ENCODE results near the gene B4GAT1. TPM values are rescaled to one million over a fixed set of nuclear protein-coding genes. Genes with fewer than 3 reads are reported as not detected.
A peak's percentile ranks its signal among the peaks of the same experiment; 100 is the strongest.

The B4GAT1 gene
- total and polyA plus RNA-seq, 9 of the 15 experiments (the other 6 are each of a cell fraction or from before 2014, with no cell fraction given), result 0.86 to 9.5 (median 3.8) TPM

DNA sequence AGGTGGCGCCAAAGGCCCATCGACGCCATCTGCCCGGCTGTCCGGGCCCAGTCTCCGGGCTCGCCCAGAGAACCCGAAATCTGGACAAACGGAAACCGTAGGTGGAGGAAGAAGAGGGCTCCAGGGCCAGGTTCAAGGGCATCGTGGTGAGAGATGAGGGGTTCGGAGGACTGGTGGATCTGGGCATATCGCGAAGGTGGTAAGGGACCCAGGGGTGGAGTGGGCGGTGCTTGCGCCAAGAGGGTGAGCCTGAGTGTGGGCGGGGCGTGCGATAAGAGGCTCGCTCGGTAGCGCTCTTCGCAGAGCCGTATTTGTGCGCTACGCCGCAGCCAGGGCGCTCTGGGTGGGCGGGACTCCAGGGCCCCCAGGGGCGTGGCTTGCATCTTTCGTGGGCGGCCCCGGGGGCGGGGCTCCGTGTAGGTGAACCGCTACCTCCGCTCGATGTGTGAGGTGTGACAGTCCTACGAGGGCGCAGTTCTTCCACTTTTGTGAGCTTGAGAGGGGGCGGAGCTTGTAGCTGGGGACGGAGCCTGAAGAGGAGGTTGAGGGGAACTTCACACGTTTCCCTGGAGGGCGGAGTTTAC lies 35.4 kb downstream of the B4GAT1 start (continued):
- TF ChIP-seq MYBL2 (IDR thresholded peaks at IDR 0.05; ENCODE audit: low read depth), result no peak
- no peak for TF ChIP-seq MYBL2 (CRISPR knock-in tag; IDR thresholded peaks at IDR 0.05; ENCODE audit: borderline replicate concordance)
- no peak for TF ChIP-seq MITF (IDR thresholded peaks at IDR 0.05)
- TF ChIP-seq EZH2 (IDR thresholded peaks at IDR 0.05; ENCODE audit: borderline replicate concordance, low read depth, low read length), result no peak
- no peak for TF ChIP-seq PPARD (CRISPR knock-in tag; IDR thresholded peaks at IDR 0.05)
- no peak for TF ChIP-seq HNRNPH1 (optimal IDR thresholded peaks at IDR 0.05; ENCODE audit: low read depth, low read length)
- no peak for TF ChIP-seq ZNF134 (CRISPR knock-in tag; conservative IDR thresholded peaks at IDR 0.05)
- TF ChIP-seq FOXK1 (CRISPR knock-in tag; IDR thresholded peaks at IDR 0.05; ENCODE audit: borderline replicate concordance), result no peak
- no peak for TF ChIP-seq CBFA2T2 (conservative IDR thresholded peaks at IDR 0.05)
- no peak for TF ChIP-seq ZNF24 (IDR thresholded peaks at IDR 0.05)
- TF ChIP-seq ZC3H11A (IDR thresholded peaks at IDR 0.05; ENCODE audit: low read depth, low read length), result no peak
- no peak for TF ChIP-seq NELFE (IDR thresholded peaks at IDR 0.05; ENCODE audit: insufficient read depth, insufficient read length)
- no peak for TF ChIP-seq SLC30A9 (CRISPR knock-in tag; IDR thresholded peaks at IDR 0.05)
- peak; percentile 75; the same call in 1 of the 2 replicates for TF ChIP-seq NBN (IDR thresholded peaks at IDR 0.05; ENCODE audit: low read depth)
- TF ChIP-seq ZNF609 (CRISPR knock-in tag; IDR thresholded peaks at IDR 0.05; ENCODE audit: borderline replicate concordance), result no peak
- no peak for TF ChIP-seq ZSCAN29 (IDR thresholded peaks at IDR 0.05)
- TF ChIP-seq MEF2A (IDR thresholded peaks at IDR 0.05; ENCODE audit: control insufficient read depth, low read depth, low read length), result no peak
- TF ChIP-seq FOXK2 (conservative IDR thresholded peaks at IDR 0.05 in 1 of 2, IDR thresholded peaks at IDR 0.05 in 1 of 2; ENCODE audit: low read depth in 2 of 2), result peak in 1 of 2 experiments; percentile 43; a peak in 2 of 4 replicates
- TF ChIP-seq CBX2 (IDR thresholded peaks at IDR 0.05; ENCODE audit: insufficient read depth, low read length, poor library complexity, severe bottlenecking), result no peak
- TF ChIP-seq JUND (IDR thresholded peaks at IDR 0.05; ENCODE audit: borderline replicate concordance, low read depth, low read length), result 0 out of 2 replicates have a peak, but pooled peaks have one; percentile 1
- TF ChIP-seq JUND (tag; IDR thresholded peaks at IDR 0.05; ENCODE audit: borderline replicate concordance, low read depth, low read length), result no peak; the same call in 2 of the 3 replicates
- peak in 1 of 2 experiments; percentile 55; a peak in 2 of 4 replicates for TF ChIP-seq TRIM24 (IDR thresholded peaks at IDR 0.05)
- TF ChIP-seq, protein P1, sequence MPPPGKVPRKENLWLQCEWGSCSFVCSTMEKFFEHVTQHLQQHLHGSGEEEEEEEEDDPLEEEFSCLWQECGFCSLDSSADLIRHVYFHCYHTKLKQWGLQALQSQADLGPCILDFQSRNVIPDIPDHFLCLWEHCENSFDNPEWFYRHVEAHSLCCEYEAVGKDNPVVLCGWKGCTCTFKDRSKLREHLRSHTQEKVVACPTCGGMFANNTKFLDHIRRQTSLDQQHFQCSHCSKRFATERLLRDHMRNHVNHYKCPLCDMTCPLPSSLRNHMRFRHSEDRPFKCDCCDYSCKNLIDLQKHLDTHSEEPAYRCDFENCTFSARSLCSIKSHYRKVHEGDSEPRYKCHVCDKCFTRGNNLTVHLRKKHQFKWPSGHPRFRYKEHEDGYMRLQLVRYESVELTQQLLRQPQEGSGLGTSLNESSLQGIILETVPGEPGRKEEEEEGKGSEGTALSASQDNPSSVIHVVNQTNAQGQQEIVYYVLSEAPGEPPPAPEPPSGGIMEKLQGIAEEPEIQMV (tag; conservative IDR thresholded peaks at IDR 0.05; ENCODE audit: low read depth), result no peak
